HTR-8/SVneo (cell line): Measurements from ENCODE around the gene WIF1.

Source experiments
- DNase-seq: peaks from one replicate; pipeline ENCODE4 v3.0.0; 2011; ENCODE audit warnings: low spot score, mixed read lengths; ENCODE audit not compliant: insufficient read length
- FAIRE-seq: peaks from 2 replicates; lab custom pipeline; 2011; peaks lifted over from hg19 to GRCh38; lab: Jason Lieb, UNC

The WIF1 gene

DNA sequence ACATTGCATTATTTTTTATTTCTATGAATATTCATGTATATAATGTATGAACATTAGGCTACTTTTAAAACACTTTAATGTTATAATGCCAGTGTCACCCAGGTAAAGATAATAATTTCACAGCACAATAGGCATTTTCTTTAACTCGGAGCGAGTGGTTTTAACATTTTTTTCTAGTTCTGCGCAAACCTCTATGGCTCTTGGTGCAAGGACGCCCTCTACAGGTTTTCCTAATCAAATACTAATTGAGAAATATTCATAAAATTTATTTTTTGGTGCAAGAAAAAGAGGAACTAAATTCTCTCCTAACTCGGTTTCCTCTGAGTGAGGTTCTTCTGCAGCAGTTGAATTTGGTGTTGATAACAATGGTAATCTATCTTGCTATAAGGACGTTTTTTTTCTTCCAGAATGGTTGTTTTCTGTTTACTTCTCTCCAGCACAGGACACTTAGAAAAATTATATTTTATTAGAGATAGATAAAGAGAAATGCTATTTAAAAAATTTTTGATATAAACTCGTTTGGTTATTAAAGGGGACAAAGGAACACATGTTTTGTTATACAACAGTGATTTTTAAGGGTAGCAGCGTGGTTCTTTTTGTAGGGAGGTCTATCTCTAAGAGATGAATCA lies 2.4 kb upstream of the WIF1 start:
- FAIRE-seq (no peak), DNase-seq (peak; percentile 14)

DNA sequence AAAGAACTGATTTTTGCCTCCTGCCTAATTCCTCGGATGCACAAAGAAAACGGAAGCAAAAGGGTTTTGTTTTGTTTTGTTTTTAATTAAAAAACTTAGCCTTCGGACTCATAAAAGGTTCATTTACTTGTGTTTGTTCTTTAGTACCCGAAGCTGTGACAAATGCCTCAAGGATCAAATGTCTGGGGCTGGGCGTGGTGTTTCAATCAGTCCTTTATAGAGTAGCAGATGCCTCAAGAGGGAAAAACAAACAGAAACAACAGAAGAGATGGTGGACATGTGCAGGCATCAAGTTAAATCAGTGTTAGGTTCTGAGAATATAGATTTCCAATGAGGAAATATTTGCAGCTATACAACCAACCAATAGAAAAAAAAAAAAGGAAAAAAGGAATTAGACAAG lies 1.6 kb upstream of the WIF1 start:
- DNase-seq (no peak), FAIRE-seq (no peak)

DNA sequence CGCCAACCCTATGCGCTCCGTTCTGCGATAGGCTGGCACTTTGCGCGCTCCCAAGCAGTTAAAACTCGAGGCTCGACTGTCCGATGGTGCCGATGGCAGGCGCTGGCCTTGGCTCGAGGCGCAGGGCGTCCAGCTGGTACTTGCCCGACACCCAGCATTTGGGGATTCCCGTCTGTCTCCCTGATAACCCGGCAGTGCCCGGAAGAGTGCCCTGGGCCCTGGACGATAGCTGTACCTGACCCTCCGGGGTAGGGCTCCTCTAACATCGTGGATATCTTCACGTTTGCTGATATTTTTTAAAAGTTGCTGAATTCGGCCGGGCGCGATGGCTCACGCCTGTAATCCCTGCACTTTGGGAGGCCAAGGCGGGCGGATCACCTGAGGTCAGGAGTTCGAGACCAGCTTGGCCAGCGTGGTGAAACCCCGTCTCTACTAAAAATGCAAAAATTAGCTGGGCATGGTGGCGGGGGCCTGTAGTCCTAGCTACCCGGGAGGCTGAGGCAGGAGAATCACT lies 908 bp upstream of the WIF1 start:
- no peak for FAIRE-seq
- DNase-seq: no peak

DNA sequence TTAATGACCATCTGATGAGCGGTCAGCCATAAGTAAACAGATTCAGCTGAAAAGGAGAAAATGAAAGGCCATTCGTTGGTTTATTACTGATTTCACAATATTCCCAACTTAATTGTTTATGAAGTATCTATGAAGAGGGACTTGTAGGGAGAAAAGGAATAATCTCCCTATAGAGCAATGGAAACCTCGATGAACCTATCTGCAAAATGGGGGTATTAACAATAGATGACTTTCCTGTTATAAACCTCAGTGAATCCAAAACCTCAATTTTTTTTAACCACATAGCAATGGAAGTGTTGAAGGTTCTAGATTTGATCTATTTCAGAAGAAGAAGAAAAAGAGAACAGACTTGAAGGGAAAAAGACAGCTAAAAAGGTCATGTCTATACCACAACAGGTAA lies 2.0 kb downstream of the WIF1 start:
- FAIRE-seq (no peak), DNase-seq (no peak)

DNA sequence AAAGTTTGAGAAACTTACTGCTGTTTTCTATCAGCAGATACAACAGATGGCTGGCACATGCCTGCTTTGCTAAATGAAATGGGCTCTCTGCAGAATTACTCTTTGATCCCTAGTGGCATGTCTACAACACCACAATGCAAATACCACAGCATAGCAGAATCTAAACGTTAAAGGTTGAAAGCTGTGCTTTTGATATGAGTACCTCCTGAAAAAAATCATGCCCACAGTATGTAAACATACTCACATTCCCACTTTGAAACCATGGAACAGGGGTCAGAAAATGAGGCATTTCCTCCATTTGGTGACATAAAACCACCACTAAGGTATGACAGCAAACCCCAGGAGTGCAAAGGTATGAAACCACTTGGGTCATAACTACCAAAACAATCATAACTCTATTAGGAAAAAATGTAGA lies 7.5 kb downstream of the WIF1 start:
- no peak for FAIRE-seq
- DNase-seq: no peak

DNA sequence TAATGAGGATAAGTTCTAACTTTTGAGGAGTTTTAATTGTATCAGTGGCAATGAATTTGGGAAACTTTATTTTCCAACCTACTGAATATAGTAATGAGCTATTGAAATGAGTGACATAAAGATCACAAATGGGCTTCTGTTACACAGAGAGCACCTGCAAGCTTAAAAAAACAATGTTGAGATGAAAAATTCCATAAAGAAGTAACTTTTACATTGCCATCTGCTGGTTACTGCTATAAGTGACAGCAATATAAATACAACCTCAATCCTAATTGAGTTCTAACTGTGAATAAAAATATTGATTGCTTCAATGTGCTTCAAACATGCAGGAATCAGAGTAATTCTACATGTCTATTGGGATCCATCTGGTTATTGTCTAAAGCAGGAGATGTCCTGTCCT lies 14.2 kb downstream of the WIF1 start:
- DNase-seq: no peak
- no peak for FAIRE-seq

DNA sequence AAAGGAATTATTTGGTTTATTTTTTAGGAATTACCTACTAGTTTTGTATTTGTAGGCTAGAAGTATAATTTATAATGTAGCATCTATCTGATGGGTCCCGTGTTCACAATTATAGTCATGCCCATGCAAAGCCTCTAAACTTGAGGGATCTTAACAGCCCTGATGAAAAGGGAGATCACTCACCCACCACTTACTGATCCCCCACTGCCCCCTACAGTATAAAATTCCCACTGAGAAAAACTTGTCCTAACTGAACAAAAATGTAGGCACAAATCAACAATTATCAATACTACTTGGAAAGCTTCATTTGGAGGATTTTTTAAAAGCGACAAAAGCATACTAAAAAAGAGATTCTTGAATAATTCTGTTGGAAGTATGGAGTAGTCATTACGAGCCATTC lies 21.0 kb downstream of the WIF1 start:
- DNase-seq: no peak
- no peak for FAIRE-seq

DNA sequence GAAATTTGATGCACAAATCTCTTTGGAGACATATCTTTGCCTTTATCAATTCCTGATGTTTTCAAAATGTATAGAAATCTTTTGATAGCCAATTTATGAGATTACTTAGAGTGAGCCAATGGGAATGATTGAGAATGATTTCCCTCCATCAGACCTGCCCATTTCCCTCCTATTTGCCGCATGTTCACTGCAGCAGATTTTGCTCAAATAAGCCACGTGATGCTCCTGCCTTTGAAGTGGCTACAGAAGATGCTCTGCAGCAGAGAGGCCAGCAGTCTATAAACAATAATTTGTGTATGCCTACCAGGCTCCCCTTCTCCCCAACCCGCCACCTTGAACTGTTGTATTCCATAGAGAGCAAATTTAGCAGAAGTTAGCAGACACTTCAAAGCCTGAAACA lies 21.9 kb downstream of the WIF1 start:
- DNase-seq (no peak), FAIRE-seq (no peak)

DNA sequence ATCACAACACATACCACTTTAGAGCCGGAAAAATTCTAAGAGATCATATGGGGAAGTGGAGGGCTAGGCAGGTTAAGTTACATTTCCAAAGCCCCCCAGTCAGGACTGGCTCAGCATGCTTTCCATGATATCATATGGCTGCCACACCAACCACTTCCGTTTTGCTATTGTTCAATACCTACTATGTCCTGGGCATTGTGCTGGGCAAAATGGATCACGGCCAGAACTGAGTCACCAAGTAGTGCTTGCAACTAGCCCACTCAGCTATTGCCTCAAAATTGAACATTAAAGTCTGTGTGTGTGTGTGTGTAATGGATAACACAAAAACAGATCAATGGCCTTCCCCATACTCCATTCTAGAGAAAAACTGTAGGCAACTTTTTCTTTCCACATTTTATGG lies 22.7 kb downstream of the WIF1 start:
- DNase-seq: no peak
- FAIRE-seq: no peak

DNA sequence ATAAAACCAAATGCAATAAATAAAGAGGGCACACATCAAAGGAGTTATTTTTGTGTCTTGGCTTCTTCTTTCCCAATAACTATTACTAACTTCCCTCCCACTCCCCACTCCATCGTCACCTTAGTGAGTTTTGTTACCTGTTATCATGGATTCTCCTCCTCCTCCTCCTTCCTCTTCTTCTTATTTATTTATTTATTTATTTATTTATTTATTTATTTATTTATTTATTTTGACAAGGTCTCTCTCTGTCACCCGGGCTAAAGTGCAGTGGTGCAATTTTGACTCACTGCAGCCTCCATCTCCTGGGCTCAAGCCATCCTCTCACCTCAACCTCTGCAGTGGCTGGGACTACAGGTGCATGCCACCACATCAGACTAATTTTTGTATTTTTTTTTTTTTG lies 26.4 kb downstream of the WIF1 start:
- no peak for FAIRE-seq

DNA sequence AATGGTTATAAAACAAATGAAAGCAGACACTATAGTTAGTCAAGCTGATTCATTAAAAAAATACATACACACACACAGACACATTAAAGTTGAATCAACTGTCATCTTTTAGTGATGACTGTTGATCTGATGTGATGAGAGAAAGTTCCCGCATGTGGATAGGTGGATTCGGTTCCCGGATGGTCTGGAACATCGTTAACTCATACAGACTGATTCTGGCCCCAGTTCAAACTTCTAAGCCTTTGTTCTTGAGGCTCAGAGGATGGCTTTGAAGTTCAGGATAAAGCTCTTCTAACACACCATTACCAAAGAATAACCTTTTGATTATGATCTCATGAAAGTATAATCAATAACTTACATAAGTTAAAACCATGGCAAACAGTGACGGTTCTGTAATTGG lies 27.5 kb downstream of the WIF1 start:
- DNase-seq (no peak), FAIRE-seq (no peak)

More for the DNA sequence above, 26.4 kb downstream of the WIF1 start:
- no peak for DNase-seq

DNA sequence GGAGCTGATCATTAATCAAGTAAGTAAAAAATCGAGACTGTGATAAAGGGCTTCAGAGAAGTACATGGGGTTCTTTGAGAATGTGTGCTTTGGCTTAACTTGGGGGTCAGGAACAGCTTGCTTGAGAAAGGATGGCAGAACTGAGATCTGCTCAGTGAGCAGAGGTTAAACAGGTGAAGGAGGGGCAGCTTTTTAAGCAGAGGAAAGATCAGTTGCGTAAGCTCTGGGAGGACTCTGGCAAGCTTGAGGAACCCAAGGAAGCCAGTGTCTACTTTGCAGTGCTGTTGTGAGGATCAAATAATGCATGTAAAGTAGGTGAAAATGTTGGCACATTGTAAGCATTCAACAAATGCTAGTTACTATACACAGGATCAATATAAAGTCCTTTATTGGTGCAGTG lies 30.6 kb downstream of the WIF1 start:
- DNase-seq: no peak
- peak; percentile 38 for FAIRE-seq

DNA sequence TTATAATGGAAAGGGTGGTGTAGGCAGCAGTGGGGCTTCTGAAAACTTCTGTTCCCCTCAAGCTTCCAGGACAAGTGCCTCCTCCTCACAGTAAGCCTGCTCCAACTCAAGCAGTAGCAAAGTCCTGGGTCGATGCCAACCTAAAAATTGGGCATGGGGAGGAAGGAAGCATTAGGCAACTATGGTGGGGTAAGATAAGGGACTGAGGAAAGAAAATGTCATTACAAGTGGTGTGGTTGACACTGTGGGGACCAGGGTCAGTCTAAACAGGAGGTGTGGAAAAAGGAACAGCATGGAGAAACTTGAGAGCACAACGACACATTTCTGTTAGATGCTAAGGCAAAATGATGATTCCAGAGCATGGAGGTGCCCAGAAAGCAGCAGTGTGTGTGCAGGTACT lies 34.9 kb downstream of the WIF1 start:
- no peak for DNase-seq

DNA sequence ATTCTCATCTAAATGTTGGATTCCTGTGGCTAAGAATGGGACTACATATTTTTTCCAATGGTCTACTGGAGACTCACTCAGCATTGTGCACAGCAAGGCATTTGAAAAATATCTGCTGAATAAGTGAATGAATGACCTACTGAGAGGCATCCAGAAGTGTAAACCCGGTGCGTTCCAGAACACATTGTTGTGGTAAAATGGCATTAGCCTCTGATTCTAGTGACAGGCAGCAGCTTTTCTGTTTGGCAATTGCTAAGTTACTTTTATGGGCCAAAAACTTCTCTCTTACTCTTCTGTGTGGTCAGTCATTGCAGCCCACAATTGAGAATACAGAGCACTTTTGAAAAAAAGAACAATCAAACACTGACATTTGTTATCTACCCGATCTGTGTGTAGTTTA lies 36.5 kb downstream of the WIF1 start:
- FAIRE-seq: no peak
- no peak for DNase-seq

More for the DNA sequence above, 34.9 kb downstream of the WIF1 start:
- FAIRE-seq: no peak

DNA sequence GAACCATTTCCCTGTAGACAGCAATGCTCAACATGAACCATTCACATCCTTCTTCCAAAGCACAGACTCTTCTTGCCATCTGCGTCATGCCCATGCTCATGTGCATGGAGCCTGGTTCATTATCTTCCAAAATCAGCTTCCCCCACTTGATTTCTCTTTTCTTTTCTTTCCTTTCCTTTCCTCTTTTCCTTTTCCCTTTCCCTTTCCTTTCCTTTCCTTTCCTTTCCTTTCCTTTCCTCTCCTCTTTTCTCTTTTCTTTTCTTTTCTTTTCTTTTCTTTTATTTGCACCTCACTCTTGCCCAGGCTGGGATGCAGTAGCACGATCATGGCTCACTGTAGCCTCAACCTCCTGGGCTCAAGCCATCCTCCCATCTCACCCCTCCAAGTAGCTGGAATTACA lies 37.5 kb downstream of the WIF1 start:
- FAIRE-seq: no peak

DNA sequence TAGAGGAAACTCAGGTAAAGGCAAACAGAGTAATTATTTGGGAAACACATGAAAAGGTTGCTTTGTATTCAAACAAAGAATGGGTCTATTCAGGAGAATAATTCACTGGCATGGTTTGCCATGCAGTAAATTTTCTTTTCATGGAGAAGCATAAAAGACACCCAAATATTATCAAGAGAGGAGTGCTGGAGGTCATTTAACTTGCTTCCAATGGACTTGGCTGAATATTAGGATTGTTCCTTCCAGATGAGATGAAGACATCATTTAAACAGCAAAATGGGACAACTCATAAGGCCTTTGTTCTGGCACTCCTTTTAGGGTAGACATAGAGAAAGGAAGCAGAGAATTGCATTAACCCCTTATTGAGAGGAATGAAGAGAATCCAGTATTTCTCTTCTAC lies 38.7 kb downstream of the WIF1 start:
- DNase-seq: no peak
- FAIRE-seq: no peak

More for the DNA sequence above, 37.5 kb downstream of the WIF1 start:
- no peak for DNase-seq

DNA sequence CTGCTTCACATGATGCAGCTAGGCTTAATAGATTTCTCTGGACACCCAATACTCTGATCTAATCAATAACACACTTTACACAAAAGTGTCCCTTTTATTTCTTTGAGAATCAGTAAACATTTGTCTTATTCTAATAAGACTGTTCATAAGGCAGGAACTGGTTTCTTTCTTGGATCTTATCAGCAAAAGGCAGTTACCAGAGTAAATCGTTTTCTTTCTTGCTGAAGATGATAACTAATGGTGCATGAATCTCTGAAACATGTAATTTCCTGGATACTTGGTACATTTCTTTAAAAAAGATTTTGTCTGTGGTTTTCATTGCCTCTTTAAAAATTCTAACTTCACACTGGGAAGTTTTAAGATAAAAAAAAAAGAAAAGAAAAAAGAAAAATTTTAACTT lies 39.6 kb downstream of the WIF1 start:
- DNase-seq: no peak
- no peak for FAIRE-seq

DNA sequence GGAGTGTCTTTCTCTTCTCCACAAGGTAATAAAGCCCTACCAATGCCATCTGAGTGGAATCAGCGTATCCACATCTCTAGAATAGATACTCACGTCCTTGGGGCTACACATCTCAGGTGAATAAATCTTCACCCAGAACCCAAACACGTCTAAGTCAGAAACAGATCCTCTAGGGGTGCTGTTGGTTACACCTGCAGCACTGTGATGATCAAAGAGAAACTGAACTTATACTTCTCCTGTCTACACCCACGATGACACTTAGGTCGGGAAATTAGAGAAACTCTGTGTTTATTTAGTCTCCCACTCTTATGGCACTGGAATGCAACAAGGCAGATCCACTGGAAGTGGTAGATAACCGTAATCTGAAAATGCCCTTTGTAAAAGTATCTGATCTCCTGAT lies 46.2 kb downstream of the WIF1 start:
- no peak for FAIRE-seq
- DNase-seq: no peak

DNA sequence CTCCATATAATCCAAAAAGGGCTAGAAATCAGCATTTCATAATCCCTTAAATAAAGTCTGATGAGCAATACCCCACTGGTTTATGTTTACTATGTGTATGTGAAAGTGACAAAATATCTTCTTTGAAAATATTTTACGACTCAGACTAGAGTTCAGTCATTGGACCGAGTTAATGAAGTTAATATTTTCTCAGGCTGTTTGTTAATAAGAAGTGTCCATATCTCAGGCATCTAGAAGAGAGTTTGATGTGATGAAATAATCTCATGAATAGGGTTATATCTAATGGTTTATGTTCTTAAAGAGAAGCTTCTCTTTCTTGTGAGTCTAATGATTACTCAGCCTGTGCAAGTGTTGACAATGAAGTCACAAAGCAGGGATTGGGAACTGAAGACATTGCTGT lies 51.8 kb downstream of the WIF1 start:
- FAIRE-seq: no peak
- DNase-seq: no peak

DNA sequence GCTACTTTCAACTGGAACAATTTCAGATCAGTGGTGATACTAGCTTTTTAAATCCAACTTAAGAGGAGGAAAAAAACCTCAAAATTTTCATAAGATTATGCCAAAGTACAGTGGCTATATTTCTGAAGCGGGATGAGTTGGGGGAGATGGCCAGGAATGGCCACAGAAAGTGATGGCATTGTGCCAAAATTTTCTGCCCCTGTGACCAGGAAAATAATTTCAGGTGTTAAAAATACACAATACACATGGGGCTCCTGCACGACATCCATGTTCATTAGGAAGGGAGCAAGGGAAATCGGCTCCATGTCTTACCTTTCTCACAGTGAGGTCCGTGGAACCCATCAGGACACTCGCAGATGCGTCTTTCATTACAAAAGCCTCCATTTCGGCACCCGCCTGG lies 53.7 kb downstream of the WIF1 start:
- DNase-seq (no peak), FAIRE-seq (no peak)

DNA sequence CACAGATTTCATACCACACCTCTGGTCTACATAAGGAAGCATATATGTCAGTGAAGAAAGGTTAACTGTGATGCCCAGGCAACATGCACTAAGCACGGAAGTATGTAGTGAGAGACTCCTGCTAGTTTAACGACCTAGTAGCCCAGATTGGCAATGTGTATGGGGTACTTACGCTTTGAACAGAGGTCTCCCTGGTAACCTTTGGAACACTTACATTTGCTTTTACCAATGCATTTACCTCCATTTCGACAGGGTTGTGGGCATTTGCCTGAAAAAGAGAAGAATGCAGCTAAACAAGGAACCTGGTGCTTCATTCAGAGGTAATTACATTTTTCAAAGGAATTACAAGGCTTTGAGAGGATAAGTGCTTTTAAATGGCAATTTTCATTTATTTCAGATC lies 65.2 kb downstream of the WIF1 start:
- no peak for FAIRE-seq
- DNase-seq: no peak

DNA sequence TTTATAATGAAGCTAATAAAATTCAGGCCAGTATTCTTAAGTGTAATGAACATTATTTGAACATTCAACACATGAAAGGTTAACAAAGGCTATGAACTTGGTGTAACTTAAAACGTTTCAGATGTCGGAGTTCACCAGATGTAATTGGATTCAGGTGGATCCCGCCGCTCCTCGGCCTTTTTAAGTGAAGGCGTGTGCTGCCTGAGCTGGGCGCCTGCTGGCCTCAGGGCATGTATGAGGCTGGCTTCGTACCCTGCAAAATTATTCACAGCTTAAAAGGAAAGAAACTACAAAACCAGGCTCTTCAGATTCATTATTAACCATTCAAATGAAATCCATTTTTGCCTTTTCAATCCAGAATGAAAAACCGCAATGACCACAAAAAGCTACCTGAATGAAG lies 69.9 kb downstream of the WIF1 start:
- DNase-seq (no peak), FAIRE-seq (no peak)

DNA sequence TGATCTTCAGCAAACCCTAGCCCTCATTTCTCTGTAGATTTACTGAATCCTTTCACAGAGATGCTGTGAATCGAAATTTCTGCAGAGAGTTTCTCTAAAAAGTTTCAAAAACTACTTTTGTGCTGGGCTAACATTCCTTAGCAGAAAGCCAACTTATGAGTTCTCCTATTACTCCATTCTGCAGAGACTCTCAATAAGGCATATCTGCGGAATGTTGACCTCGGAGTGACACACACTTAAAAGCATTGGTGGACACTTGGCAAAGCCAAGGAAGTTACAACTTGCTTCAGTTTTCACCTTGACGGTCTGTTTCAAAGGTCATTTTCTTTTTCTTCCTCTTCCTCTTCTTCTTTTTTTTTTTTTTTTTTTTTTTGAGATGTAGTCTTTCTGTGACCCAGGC lies 75.8 kb downstream of the WIF1 start:
- no peak for DNase-seq
- FAIRE-seq: no peak
